GM18520 (cell line): ENCODE data around the gene DIP2B.
A peak's percentile ranks its signal among the peaks of the same experiment; 100 is the strongest.
"Not testable (repeated sequence)": the region's sequence is repeated elsewhere in the genome, so short reads cannot be mapped to it uniquely, and the experiment has no call there.

Source experiments
- ATAC-seq: cut with Tn5 transposase; IDR thresholded peaks from one replicate; pipeline ENCODE4 v1.9.1; 2021; ENCODE audit not compliant: unreplicated experiment

Gene DIP2B, protein sequence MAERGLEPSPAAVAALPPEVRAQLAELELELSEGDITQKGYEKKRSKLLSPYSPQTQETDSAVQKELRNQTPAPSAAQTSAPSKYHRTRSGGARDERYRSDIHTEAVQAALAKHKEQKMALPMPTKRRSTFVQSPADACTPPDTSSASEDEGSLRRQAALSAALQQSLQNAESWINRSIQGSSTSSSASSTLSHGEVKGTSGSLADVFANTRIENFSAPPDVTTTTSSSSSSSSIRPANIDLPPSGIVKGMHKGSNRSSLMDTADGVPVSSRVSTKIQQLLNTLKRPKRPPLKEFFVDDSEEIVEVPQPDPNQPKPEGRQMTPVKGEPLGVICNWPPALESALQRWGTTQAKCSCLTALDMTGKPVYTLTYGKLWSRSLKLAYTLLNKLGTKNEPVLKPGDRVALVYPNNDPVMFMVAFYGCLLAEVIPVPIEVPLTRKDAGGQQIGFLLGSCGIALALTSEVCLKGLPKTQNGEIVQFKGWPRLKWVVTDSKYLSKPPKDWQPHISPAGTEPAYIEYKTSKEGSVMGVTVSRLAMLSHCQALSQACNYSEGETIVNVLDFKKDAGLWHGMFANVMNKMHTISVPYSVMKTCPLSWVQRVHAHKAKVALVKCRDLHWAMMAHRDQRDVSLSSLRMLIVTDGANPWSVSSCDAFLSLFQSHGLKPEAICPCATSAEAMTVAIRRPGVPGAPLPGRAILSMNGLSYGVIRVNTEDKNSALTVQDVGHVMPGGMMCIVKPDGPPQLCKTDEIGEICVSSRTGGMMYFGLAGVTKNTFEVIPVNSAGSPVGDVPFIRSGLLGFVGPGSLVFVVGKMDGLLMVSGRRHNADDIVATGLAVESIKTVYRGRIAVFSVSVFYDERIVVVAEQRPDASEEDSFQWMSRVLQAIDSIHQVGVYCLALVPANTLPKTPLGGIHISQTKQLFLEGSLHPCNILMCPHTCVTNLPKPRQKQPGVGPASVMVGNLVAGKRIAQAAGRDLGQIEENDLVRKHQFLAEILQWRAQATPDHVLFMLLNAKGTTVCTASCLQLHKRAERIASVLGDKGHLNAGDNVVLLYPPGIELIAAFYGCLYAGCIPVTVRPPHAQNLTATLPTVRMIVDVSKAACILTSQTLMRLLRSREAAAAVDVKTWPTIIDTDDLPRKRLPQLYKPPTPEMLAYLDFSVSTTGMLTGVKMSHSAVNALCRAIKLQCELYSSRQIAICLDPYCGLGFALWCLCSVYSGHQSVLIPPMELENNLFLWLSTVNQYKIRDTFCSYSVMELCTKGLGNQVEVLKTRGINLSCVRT (N-terminal part only)

DNA sequence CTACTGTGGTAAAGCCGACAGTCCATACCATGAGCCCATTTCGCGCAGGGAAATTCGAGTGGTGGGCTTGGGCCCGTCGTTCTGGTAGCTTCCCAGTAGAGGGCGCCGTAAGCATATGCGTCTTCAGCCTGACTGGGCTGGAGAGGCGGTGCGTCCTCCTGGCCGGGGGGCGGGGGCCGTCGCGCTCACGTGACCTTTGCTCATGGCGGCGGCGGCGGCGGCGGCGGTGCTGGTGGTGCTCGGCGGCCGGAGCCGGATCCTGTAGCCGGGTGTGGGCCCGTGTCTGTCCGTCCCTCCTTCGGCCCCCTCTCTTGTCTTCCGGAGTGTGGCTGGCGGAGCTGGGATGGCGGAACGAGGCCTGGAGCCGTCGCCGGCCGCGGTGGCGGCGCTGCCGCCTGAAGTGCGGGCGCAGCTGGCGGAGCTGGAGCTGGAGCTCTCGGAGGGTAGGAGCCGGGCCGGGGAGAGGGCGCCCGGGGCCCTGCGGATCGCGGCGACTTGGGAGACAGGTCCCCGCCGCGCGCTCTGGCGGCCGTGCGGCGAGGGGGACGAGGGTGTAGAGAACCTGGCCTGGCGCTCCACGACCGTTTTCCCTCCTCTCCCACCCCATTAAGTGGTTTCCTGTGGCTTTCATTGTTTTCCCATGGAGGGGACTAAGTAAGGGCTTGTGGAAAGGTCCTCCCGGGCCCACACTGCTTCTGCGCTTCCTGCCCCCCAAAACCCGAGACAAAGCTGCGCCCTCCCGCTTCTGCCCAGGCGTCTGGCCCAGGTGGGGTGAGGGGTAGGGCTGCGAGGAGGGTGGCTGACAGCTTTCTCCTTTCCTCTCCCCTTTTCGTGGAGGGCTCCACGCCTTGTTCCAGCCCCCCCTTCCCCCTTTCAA lies at the start of gene DIP2B:
TSS of gene DIP2B (plus strand) at position 188 of the 877 bp plus-strand sequence. CDS start at position 344, 156 bp downstream.
- ATAC-seq, result peak; percentile 63

DNA sequence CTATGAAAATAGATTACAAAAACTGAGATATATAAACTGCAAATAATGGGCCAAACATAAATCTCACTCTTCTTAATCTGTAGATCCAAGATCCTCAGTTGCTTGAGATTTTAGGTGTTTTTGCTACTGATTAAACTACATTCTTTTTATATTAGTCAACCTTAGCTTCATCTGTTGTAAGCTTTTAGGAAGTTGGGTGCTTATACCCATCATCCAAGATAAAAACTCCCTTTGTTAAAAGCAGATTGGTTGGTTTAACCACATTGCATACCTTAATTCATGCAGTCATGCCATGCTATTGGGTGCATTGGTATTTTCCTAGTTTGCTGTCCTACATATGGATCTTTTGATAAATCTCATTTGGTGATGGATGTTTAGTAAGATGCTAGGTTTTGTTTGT lies 46.2 kb upstream of the DIP2B start:
- no peak for ATAC-seq

DNA sequence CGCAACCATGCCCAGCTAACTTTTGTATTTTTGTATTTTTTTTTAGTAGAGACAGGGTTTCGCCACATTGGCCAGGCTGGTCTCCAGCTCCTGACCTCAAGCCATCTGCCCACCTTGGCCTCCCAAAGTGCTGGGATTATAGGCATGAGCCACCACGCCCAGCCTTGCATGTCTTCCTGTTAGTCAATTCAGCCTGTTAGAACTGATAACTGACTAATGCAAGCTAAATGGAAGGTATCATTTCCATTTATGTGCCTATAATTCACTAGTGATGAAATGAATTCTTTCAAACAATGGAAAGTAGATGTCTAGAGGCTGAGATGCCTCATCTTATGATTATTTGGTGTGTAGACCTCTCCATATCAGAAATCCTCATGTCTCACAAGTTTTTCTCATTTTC lies 37.3 kb upstream of the DIP2B start:
- no peak for ATAC-seq

DNA sequence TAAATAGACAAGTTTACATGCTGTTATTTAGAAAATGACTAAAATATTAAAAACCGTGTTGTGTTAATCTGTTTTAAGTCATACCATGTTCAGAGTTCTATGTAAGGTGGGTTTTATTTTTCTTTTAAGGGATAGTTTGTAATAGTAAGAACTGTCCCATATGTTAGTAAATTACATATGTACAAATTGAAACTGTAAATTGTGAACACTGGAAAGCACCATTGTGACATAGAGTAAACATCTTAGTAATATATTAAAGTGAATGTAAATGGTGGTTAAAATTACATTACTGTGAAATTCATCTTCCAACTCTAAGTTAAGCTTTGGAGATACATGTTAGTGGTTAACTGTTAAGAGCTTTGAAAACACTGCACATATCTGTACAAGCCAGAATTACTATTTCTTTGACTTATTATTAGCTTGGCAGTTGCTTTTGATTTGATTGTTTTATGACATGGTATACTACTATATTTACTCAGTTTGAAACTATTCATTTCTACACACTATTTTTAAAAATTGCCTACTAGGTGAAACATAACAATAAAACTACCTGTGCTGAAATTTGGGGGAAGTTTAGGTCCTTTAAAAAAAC lies 27.4 kb upstream of the DIP2B start:
- ATAC-seq, result no peak

DNA sequence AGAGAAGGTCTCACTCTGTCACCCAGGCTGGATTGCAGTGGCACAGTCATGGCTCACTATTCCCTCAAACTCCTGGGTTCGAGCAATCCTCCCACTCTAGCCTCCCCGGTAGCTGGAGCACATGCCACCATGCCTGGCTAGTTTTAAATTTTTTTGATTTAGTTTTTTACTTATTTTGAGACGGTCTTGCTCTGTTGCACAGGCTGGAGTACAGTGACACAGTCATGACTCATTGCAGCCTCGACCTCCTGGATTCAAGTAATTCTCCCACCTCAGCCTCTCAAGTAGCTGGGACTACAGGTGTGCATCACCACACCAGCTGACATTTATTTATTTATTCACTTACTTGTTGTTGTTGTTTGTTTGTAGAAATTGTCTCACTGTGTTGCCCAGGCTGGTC lies 22.2 kb upstream of the DIP2B start:
- ATAC-seq, result no peak

DNA sequence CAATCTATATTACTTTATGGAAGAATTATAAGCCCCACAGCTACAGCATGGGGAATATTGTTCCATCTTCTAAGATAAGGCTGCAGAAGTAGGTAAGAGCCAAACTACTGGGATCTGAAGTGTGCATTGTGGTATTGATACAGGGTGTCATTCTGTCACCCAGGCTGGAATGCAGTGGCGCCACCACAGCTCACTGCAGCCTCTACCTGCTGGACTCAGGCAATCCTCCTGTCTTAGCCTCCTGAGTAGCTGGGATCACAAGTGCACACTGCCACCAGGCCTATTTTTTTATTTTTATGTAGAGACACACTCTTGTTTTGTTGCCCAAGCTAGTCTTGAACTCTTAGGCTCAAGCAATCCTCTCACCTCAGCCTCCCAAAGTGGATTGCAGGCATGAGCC lies 21.3 kb upstream of the DIP2B start:
- no peak for ATAC-seq

DNA sequence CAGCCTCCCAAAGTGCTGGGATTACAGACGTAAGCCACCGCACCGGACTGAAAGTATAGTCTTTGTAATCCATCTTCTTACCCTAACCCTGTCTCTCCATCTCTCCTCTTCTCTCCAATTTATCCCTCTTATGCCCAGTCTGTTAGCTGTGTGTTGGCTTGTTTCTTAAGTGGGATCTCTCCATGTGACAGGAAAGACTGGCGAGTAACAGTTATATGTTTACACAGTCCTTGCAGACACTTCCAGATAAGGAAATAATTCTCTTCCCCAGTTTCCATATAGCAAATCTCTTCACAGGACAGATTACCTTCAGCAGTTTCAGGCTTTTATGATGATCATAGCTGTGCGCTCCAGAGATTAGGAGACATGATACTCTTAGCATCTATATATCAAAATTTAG lies 16.0 kb upstream of the DIP2B start:
- ATAC-seq, result no peak

DNA sequence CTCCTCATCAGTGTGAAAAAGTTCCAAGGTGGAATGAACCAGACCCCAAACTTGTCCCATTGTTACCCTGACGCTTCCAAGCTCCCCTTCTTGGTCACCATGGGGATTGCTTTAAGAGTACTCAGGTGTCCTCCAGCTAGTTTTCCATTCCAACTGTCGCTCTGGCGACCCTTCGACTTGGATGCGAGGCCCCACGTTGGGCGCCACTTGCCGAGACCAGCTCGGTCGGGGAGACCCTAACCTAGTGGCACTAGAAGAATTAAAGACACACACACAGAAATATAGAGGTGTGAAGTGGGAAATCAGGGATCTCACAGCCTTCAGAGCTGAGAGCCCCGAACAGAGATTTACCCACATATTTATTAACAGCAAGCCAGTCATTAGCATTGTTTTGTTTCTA lies 6.7 kb upstream of the DIP2B start:
- not testable (repeated sequence) for ATAC-seq

DNA sequence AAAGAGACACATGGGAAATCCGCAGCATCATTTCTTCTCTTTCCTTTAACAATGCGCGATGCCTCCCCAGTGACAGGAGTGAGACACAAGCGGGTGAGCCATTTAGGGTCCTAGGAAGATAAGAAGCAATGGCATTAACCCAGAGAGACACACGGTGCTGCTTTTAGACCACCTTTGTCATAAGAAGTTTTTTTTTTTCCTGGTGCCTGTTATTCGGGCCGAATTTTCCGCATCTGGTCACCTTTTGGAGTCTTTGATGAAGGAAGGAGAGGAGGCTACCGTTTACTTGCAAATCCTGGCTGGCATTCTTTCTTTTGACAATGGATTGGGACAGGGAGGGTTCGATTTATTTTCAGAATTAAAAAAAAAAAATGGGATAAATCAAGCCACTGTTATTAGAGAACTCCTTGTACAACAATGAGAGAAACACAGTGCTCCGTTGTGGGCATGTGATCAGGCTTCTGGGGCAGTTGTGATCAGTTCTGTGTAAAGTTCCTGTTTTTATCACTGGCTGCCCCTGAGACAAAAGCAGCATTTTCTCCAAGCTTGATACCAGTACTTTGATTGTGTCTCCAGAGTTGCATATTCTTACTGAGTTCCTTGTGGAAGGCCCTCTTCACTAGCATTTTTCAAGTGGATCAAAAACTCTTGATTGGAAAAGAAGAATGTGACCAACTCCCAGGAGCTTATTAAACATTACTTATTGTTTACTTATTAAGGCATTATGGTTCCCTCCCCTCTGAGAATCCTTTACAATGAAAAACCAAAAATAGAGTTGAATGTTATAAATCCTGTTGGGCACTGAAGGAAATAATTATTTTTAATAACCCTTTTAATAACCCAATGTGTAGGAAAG lies 1.1 kb downstream of the DIP2B start:
- no peak for ATAC-seq

DNA sequence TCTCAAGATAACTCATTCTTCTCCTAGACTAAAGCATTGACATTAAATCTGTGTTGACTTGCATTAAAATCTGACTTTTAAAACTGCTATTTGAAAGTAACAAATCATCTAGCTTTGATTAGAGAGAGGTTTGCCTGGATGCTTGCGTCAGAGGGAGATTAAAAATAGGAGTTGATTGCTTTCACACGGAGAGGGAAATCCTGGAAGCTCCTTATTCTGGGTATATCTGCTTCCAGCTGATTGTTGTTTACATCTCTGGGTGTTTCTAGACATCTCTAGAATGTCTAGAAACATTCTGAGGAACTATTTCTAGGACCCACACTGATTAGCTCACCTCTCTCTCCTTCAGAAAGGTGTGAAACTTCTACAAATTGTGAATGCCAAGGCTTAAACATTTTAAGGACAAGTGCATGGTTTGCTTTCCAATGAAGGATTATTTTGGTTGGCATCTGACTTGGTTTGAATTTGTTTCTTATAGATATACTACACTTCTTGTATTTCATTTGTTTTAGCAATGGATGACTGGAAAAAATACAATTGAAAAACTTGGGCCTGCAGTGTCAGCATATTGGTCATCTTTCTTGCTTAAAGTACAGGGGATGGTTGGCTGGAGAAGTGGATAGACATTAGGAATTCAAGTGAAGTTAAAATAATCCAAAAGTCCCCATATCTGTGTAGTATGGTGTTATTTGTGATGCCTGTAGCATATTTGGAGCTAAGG lies 2.1 kb downstream of the DIP2B start:
- no peak for ATAC-seq

DNA sequence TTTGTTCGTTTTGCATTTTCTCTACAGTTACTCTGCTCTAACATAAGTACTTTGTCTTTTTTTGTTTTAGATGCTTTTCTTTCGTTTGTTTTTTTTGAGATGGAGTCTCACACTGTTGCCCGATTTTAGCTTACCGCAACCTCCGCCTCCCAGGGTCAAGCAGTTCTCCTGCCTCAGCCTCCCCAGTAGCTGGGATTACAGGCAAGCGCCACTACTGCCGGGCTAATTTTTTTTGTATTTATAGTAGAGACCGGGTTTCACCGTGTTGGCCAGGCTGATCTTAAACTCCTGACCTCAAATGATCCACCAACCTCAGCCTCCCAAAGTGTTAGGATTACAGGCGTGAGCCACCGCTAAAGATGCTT lies 2.7 kb downstream of the DIP2B start:
- no peak for ATAC-seq

DNA sequence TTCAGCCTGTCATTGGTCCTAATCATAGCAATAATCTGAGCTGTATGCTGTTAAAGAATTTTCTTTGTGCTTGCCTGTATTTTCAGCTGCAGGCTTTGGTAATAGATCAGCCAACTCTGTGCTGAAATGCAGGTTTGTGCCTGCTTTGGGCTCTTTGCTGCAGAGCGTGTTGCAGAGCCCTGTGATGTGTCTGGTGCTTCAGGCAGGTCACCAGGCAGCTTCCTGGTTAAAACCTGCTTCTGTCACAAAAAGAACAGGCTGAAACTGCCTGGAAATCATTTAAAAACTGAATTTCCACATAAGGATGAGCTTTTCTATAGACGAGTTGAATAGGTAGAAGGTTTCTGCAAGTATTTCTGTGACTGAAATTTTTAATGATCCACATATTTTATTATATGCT lies 3.1 kb downstream of the DIP2B start:
- ATAC-seq, result no peak

DNA sequence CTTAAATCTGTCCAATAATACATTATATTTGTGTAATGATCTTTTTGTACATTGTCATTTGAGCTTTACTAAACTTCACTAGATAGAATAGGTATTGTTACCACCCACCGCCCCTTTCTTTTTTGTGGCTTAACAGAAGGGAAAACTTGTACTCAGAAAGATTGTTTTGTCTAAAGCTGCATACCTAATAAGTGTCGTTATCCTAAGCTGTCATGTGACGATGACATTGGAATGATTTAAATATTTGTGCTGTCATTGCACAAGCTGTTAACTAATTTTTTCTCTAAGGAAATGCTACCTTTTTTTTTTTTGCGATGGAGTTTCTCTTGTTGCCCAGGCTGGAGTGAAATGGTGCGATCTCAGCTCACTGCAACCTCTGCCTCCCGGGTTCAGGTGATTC lies 3.6 kb downstream of the DIP2B start:
- ATAC-seq, result no peak

DNA sequence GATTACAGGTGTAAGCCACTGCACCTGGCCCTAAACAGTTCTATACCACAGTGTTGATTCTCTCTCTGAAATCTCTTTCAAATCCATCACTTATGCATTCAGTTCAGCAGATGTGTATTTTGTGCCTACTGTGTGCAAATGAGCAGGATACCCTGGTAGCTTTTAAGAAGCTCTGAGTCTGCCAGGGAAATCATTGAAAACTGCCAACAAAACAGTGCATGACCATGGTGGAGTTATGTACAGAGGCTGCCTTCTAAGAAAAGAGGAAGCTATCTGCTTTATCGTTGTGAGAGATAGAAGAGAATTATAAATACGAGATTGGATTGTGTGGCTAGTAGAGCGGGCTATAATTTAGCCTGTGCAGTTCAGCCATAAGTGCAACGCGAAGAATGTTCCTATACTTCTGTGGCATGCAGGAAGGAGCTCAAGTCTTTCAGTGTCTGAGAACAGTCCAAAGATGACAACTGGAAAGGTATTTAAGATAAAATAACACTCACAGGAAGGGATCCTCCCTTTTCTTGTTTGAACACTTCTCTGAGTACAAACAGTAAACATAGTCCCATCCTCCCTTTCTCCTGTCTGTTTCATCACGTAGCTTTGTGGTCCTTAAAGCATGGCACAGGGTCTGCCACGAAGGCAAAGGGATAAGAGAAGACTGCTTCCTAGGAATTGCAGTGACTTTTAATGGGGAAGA lies 4.3 kb downstream of the DIP2B start:
- no peak for ATAC-seq

DNA sequence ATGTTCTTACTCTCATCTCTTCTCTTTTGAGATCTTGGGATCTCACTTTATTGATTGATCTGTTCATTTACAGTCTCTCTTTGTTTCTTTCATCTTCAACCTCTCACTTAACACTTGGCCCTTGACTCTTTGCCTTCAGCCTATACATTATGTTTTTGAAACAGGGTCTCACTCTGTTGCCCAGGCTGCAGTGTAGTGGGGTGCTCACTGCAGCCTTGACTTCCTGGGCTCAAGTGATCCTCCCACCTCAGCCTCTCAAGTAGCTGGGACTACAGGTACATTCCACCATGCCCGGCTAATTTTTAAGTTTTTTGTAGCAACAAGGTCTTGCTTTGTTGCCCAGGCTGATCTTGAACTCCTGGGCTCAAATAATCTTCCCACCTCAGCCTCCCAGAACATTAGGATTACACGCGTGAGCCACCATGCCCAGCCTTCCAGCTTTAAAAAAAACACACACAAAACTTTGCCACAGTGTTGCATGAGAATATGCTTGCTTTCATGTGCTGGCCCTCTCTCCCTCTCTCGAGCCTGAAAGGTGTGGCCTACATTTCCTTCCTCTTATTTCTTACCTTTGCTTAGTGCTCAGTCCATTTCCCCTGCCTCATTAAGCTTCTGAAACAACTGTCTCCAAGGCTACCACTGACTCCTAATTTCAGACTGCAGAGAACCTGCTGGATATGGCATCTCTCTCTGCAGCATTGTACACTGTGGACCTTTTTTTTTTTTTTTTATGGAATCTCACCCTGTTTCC lies 9.9 kb downstream of the DIP2B start:
- ATAC-seq, result no peak

DNA sequence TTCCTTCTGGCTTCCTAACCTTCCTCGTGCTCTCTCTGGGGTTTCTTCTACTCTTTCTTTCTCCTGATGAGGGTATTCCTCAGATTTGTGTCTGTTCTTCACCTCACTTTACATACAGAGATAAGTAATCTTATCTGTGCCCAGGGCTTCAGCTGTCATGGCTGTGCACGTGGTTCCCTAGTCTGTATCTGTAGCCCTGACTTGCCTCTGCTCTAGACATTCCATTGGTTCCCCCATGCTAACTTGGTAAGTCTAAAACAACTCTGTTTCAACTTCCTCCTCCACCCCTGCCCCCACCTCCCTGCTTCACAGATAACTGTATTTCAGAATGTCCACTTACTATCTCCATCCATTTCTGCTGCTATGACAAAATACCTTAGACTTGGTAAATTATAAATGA lies 10.8 kb downstream of the DIP2B start:
- ATAC-seq, result no peak

DNA sequence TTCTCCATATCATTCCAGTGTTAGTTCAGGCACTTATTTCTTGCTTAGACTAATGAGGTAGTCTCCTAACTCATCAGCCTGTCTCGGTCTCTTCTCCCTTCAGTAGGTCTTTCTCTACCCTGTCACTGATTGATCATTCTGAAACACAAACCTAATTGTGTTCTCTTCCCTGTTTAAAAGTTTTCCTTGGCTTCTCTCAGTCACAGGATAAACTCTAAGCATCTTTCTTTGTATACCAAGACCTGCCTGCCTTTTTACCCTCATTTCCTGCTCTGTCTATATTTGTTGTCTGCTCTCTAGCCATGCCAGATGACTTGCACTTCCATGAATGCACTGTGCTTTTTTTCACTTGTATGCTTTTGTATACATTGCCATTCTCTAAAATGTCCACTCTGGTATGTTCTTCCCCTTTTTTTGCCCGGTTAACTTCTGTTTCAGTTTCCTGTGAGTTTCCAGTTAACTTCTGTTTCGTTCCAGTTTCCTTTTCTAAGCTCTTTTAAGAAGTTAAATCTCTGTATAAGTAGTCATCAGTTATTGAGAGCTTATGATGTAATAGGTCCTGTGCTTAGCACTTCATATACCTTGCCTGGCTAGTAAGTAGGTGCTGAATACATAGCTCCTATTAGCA lies 12.8 kb downstream of the DIP2B start:
- ATAC-seq, result peak; percentile 80
